Adrenal gland (tissue), 12 donors: ENCODE data around the gene GRID1. TPM values are rescaled to one million over a fixed set of nuclear protein-coding genes. Genes with fewer than 3 reads are reported as not detected.

ENCODE experiments used
- DNase-seq, 7 donors: peaks; one replicate each; pipeline ENCODE4 v3.0.0-alpha.2; 2019 to 2020
- H3K27ac ChIP-seq, 5 donors: fragments of 200-600 bp; sonication (generic) in 4 of 5; 1 replicate in 3 of 5; 2 replicates in 2 of 5; pipeline versions ENCODE4 v1.5.1 to v1.8.0; 2016 to 2020; ENCODE audit warnings: mild to moderate bottlenecking in 1 of 5
- H3K27me3 ChIP-seq: fragments of 200-600 bp; 2 replicates; pipeline ENCODE4 v1.8.0; 2021
- H3K36me3 ChIP-seq, 2 donors: fragments of 200-600 bp; replicated peaks in 1 of 2; 1 replicate in 1 of 2; 2 replicates in 1 of 2; pipeline versions ENCODE4 v1.5.1 to v1.8.0; 2018 to 2022
- H3K4me1 ChIP-seq, 2 donors: fragments of 200-600 bp; replicated peaks in 1 of 2; 1 replicate in 1 of 2; 2 replicates in 1 of 2; pipeline versions ENCODE4 v1.5.1 to v1.8.0; 2018 to 2021
- H3K4me3 ChIP-seq, 4 donors: fragments of 200-600 bp; sonication (generic) in 3 of 4; one replicate each; pipeline ENCODE4 v1.5.1; 2016 to 2018
- H3K9me3 ChIP-seq, 3 donors: fragments of 200-600 bp; sonication (generic) in 1 of 3; replicated peaks in 1 of 3; 1 replicate in 2 of 3; 2 replicates in 1 of 3; pipeline versions ENCODE4 v1.5.1 to v1.8.0; 2016 to 2021
- POLR2A ChIP-seq, 2 donors: fragments of 450-650 bp; IDR thresholded peaks; one replicate each; pipeline ENCODE4 v1.6.1; 2017; ENCODE audit warnings: antibody characterized with exemption in 2 of 2, mild to moderate bottlenecking in 2 of 2, moderate library complexity in 1 of 2
- WGBS, 4 donors: extraction: QIAGEN DNeasy Blood & Tissue Kit in 2 of 4; methylation state at CpG; one replicate each; pipeline versions ENCODE4 v1.1.5 to v1.1.7; 2013 to 2017; 5-methylcytosine and 5-hydroxymethylcytosine counted together
- intact Hi-C, 2 donors: fragments of 100-400 bp; cut with DNase I; formaldehyde crosslinking; loops; one replicate each; pipeline versions ENCODE4 v1.14.1 to v1.15.0; 2022 to 2023
- polyA plus RNA-seq, 3 donors: library from polyadenylated mRNA; stranded (reverse); fragments of 200-250 nt in 2 of 3; fragments of 350-450 nt in 1 of 3; fragmentation: Illumina TruSeq in 1 of 3; extraction: RNeasy Lipid Tissue Mini Kit (QIAGEN cat#74804) in 1 of 3; gene quantifications; one replicate each; pipeline ENCODE4 v1.2.3, GENCODE V29; 2013 to 2014
- total RNA-seq, 9 donors: library from RNA; depleted of rRNA in 4 of 9; stranded (reverse); fragments of >200 nt in 4 of 9; fragments of 120-200 nt in 1 of 9; fragmentation: NEBNext Ultra II Directional in 1 of 9; extraction: Animal tissue kit (Norgen Biotek cat#: 25700) in 1 of 9; gene quantifications; one replicate each; pipeline versions ENCODE4 v1.1.0 to v1.2.4, GENCODE V29; 2013 to 2023
- TF ChIP-seq, protein P1 (sequence below), 6 experiments: fragments of 450-650 bp in 4 of 6; fragments of 200-600 bp in 2 of 6; sonication (generic) in 1 of 6; IDR thresholded peaks; 1 replicate in 5 of 6; 2 replicates in 1 of 6; pipeline versions ENCODE4 v1.5.1 to v1.8.0; 2016 to 2021; ENCODE audit warnings: antibody characterized with exemption in 6 of 6, mild to moderate bottlenecking in 2 of 6, moderate library complexity in 1 of 6
- donor health status: healthy with polysubstance abuse.
- donor health status: Bipolar disorder and iron deficiency.
- donor health status: DM: yes; HTN: yes; CAD: no.
- donor health status: DM: no; HTN: no; CAD: no.
- donor health status: DM: no; HTN: no; CAD: no.
- donor health status: DM: yes; HTN: yes; CAD: no.

GRID1 gene
- total and polyA plus RNA-seq, 12 donors, result 2.2 to 8.0 (median 4.1) TPM

DNA sequence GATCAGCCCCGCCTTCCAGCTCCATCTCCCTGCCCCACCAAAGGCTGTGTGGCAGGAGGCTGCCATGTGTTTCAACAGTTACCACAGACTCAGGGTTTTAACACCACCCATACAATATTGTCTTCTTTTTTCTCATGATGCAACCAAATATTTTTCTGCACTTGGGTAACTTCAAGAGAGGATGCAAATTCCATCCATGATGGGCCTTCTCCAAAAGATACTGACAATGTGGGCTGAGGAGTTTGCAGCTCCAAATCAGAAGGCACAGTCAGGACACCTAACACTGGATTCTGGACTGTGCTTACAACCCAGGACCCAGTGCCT, 347.9 kb downstream of the GRID1 start:
- TF ChIP-seq, protein P1, sequence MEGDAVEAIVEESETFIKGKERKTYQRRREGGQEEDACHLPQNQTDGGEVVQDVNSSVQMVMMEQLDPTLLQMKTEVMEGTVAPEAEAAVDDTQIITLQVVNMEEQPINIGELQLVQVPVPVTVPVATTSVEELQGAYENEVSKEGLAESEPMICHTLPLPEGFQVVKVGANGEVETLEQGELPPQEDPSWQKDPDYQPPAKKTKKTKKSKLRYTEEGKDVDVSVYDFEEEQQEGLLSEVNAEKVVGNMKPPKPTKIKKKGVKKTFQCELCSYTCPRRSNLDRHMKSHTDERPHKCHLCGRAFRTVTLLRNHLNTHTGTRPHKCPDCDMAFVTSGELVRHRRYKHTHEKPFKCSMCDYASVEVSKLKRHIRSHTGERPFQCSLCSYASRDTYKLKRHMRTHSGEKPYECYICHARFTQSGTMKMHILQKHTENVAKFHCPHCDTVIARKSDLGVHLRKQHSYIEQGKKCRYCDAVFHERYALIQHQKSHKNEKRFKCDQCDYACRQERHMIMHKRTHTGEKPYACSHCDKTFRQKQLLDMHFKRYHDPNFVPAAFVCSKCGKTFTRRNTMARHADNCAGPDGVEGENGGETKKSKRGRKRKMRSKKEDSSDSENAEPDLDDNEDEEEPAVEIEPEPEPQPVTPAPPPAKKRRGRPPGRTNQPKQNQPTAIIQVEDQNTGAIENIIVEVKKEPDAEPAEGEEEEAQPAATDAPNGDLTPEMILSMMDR (IDR thresholded peaks at IDR 0.05), result no peak
- no peak for TF ChIP-seq POLR2A (IDR thresholded peaks at IDR 0.05)
- Histone ChIP-seq H3K36me3 (no peaks in the 10 kb centered on the region), H3K4me1 (no peaks in the 10 kb centered on the region), H3K9me3 (no peaks in the 10 kb centered on the region), H3K27me3 (no peaks in the 10 kb centered on the region), H3K27ac (no peak overlapping the region), H3K4me3 (no peak overlapping the region)
- WGBS, 4 donors, result 100% methylated on average over 1 of the region's 1 CpG; no CpG with 5 or more reads in 1 of the 4 donors
- intact Hi-C loops, result no loop called here
- no peak for DNase-seq

DNA sequence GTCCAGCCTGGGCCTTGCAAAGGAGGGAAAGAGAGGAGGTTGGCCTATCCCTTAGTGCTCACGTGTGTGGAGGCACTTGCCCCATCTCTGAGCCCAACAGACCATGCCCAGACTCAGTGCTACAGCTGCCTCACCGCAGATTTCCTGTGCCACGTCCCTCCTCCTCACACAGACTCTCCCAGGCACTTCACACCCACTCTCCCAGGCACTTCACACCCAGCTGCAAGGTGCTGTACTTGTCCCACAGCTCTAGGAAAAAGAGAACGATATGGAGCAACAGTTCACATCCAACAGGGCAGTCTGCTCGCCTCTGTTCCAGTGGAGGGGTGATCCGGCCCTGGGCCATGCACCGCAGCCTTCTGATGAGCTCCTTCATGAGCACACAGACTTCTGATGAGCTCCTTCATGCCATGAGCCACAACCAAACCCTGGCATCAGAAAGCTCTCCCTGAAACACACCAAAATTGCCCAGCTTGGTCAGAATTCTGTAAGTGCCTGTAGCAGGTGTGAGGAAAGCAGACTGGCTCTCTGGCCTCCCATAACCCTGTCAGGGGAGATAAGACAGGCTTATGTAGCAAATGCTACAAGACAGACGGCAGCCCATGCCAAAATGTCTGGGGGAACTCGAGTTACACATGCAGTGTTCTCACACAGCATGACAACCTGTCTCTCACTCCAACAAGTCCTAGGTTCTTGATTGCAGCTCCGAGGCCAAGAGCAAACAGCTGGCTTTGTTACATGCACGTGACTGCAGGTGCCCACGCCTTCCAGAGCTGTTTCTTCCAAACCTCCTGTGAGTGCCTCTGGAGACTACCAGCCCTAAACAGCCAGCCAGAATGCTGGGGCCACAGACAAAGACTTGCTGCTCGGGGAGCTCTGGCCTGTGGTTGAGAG, 348.5 kb downstream of the GRID1 start:
- TF ChIP-seq, protein P1 (IDR thresholded peaks at IDR 0.05), result no peak
- TF ChIP-seq POLR2A (IDR thresholded peaks at IDR 0.05), result no peak
- intact Hi-C loops, result no loop called here
- H3K9me3 ChIP-seq, result no peaks in the 10 kb centered on the region
- H3K4me3 ChIP-seq, result no peak overlapping the region
- 65 to 74% (median 73%) methylated on average over 11 to 13 of the region's 13 CpGs for WGBS, 4 donors
- H3K4me1 ChIP-seq, result no peaks in the 10 kb centered on the region
- DNase-seq, result no peak
- H3K27me3 ChIP-seq, result no peaks in the 10 kb centered on the region
- H3K27ac ChIP-seq, result no peak overlapping the region
- no peaks in the 10 kb centered on the region for H3K36me3 ChIP-seq

DNA sequence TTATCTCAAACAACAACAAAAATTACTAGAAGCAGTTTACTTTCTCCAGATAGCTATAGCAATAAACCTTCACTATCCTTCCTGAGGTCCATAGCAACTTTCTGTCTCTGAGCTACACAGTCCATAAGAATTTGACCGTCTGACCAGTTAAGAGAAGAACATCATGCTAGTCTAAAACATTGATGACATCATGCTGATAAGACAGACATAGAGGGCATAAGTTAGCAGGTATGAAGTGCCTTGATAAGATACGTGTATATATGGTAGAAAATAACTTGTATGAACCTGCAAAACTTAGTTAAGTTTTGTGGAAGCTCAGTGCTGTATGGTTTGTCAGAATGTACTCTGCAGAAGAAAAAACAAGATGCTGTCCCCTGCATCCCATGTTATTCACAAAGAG, 353.0 kb downstream of the GRID1 start:
- Histone ChIP-seq H3K4me1 (no peaks in the 10 kb centered on the region), H3K36me3 (no peaks in the 10 kb centered on the region), H3K27ac (no peak overlapping the region), H3K27me3 (no peaks in the 10 kb centered on the region), H3K9me3 (no peaks in the 10 kb centered on the region), H3K4me3 (no peak overlapping the region)
- intact Hi-C loops, result no loop called here
- 67 to 77% (median 73%) methylated on average over 2 of the region's 2 CpGs for WGBS, 4 donors
- TF ChIP-seq POLR2A (IDR thresholded peaks at IDR 0.05), result no peak
- TF ChIP-seq, protein P1 (IDR thresholded peaks at IDR 0.05), result no peak
- no peak for DNase-seq

DNA sequence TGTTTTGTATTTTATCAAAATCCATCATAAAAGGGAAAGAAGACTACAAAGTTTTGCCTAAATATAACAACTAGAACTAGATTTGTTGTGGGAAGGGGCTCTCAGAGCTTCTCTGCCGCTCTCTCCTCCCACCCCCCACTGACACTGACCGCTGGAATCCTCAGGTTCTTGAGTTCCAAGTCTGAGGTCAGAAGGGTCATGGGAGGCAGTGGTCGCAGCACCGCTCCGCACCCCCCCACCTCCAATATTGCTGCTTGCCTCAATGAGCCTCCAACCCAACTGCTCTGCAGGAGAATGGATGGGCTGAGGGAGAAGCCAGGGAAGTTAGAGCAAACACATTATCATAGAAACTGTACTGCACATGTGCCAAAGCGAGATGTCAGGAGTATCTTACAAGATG, 359.4 kb downstream of the GRID1 start:
- Histone ChIP-seq H3K4me3 (no peak overlapping the region), H3K27ac (no peak overlapping the region), H3K4me1 (no peaks in the 10 kb centered on the region), H3K9me3 (no peaks in the 10 kb centered on the region), H3K27me3 (no peaks in the 10 kb centered on the region), H3K36me3 (no peaks in the 10 kb centered on the region)
- intact Hi-C loops, result no loop called here
- no peak for TF ChIP-seq POLR2A (IDR thresholded peaks at IDR 0.05)
- TF ChIP-seq, protein P1 (IDR thresholded peaks at IDR 0.05), result no peak
- DNase-seq, result peak in 1 of 7 donors; percentile 24
- WGBS, 4 donors, result 78 to 93% (median 87%) methylated on average over 6 of the region's 6 CpGs
